Measurements from ENCODE around the gene MDH2. TPM values are rescaled to one million over a fixed set of nuclear protein-coding genes. Genes with fewer than 3 reads are reported as not detected.

MDH2 gene
- total and polyA plus RNA-seq, 2 of the 4 experiments (the other 2 are of a cell fraction): 55.4 to 206 TPM

- Histone ChIP-seq H2AK9ac (replicated peaks; ENCODE audit: low read depth, low read length, poor library complexity) (no peak overlapping the region), H2BK5ac (ENCODE audit: low read depth, low read length, poor library complexity, severe bottlenecking) (no peak overlapping the region), H2BK120ac (ENCODE audit: low read depth, low read length) (peak overlapping the region; percentile 68; the same call in 1 of the 2 replicates), H2BK15ac (ENCODE audit: low read depth, low read length) (no peak overlapping the region), H3K56ac (ENCODE audit: extremely low read depth, insufficient read depth, low read length) (no peak overlapping the region), H3K9me3 (ENCODE audit: control insufficient read depth, insufficient read depth, low read length) (peaks cover 5% of the 10 kb centered on the region), H3K36me3 (ENCODE audit: control insufficient read depth, insufficient read depth, low read length) (peaks cover 6% of the 10 kb centered on the region; the same call in 1 of the 2 replicates), H2BK20ac (ENCODE audit: low read depth, low read length) (no peak overlapping the region), H3K4me3 (ENCODE audit: insufficient read depth, low read depth, low read length) (no peak overlapping the region), H4K20me1 (ENCODE audit: insufficient read depth, low read length) (peaks cover 2% of the 10 kb centered on the region; the same call in 1 of the 2 replicates), H4K8ac (ENCODE audit: low read depth in 2 of 2, low read length in 2 of 2) (peak overlapping the region; percentile 77 to 91; a peak in 3 of 4 replicates), H3K27ac (ENCODE audit: insufficient read depth, low read length) (peak overlapping the region; percentile 58), H3K9me1 (ENCODE audit: insufficient read depth, low read length) (peaks cover 12% of the 10 kb centered on the region), H3K4ac (ENCODE audit: low read depth, low read length) (peak overlapping the region; percentile 64), H2AK5ac (ENCODE audit: low read depth, low read length) (peak overlapping the region; percentile 30), H3K4me1 (ENCODE audit: control insufficient read depth, insufficient read depth, low read length) (peaks cover 8% of the 10 kb centered on the region), H4K91ac (ENCODE audit: insufficient read depth, low read depth, low read length) (peak overlapping the region; percentile 76), H4K5ac (ENCODE audit: low read depth, low read length) (peak overlapping the region; percentile 82), H3K27me3 (ENCODE audit: control insufficient read depth, insufficient read depth, low read length) (no peaks in the 10 kb centered on the region), H2AFZ (replicated peaks; ENCODE audit: low read length, poor library complexity) (peak overlapping the region; percentile 61), H3K79me1 (ENCODE audit: low read depth in 1 of 2, low read length in 2 of 2) (no peaks in the 10 kb centered on the region), H3K9ac (ENCODE audit: low read depth, low read length) (peak overlapping the region; percentile 22; the same call in 1 of the 2 replicates), H3K18ac (ENCODE audit: low read depth, low read length) (no peak overlapping the region; the same call in 1 of the 2 replicates), H3K23ac (ENCODE audit: low read depth, low read length) (no peak overlapping the region), H3K4me2 (ENCODE audit: low read depth, low read length) (no peak overlapping the region), H3K14ac (replicated peaks; ENCODE audit: low read depth, low read length) (0 out of 2 replicates have a peak overlapping the region, but pooled peaks have one; percentile 52)
- no TSS peak for BruUV-seq (replicated peaks)
- intact Hi-C loops (cut with micrococcal nuclease): no loop called here
- POLR2A ChIA-PET (ENCODE audit: unreplicated experiment): interaction anchor here (0.6 kb wide), 1 partner anchor 139 kb away, joined by 3 read pairs; no protein-coding TSS in a partner anchor
- ATAC-seq (ENCODE audit: low read depth): peak; percentile 40
- CTCF ChIA-PET: interaction anchor here (0.7 kb wide), 1 partner anchor 16 kb away, joined by 3 read pairs; no protein-coding TSS in a partner anchor
- WGBS, 2 experiments (ENCODE audit: extremely low coverage in 2 of 2, insufficient read length in 1 of 2): 66% methylated on average over 20 of the region's 47 CpGs; no CpG with 5 or more reads in 1 of the 2 experiments
- in situ Hi-C loops (cut with MboI; ENCODE audit: low sequenced_read_pairs): no loop called here
- DNase-seq: peak; percentile 44
- dilution Hi-C loops (cut with HindIII; ENCODE audit: low sequenced_read_pairs, unreplicated experiment): no loop called here
- no peak for TF ChIP-seq MAZ (IDR thresholded peaks at IDR 0.05; ENCODE audit: borderline replicate concordance, low read depth, low read length)
- TF ChIP-seq ELK1 (IDR thresholded peaks at IDR 0.05; ENCODE audit: borderline replicate concordance, low read depth, low read length): no peak
- no peak for TF ChIP-seq BHLHE40 (IDR thresholded peaks at IDR 0.05; ENCODE audit: low read depth, low read length)
- no peak for TF ChIP-seq RFX5 (IDR thresholded peaks at IDR 0.05; ENCODE audit: low read depth, low read length)
- no peak for TF ChIP-seq MAFK (IDR thresholded peaks at IDR 0.05; ENCODE audit: low read depth, low read length)
- TF ChIP-seq CHD1 (IDR thresholded peaks at IDR 0.05; ENCODE audit: low read depth, low read length): no peak
- TF ChIP-seq RCOR1 (IDR thresholded peaks at IDR 0.05; ENCODE audit: insufficient replicate concordance, low read length): no peak
- no peak for TF ChIP-seq CTCF (conservative IDR thresholded peaks at IDR 0.05; ENCODE audit: low read depth, low read length)
- TF ChIP-seq MXI1 (IDR thresholded peaks at IDR 0.05; ENCODE audit: borderline replicate concordance, low read depth, low read length): no peak
- TF ChIP-seq CEBPB (IDR thresholded peaks at IDR 0.05; ENCODE audit: low read depth, low read length): no peak
- no peak for TF ChIP-seq USF2 (IDR thresholded peaks at IDR 0.05; ENCODE audit: low read depth, low read length)
- TF ChIP-seq NFE2L2 (IDR thresholded peaks at IDR 0.05; ENCODE audit: low read depth, low read length): no peak
- no peak for TF ChIP-seq POLR2A (IDR thresholded peaks at IDR 0.05; ENCODE audit: low read depth, low read length)
Measured at GRCh38 chr7:76071316-76072242, 23.7 kb downstream of the MDH2 start.
